CD14-positive monocyte (primary cell): ENCODE data around the gene DYRK1B. TPM values are rescaled to one million over a fixed set of nuclear protein-coding genes. Genes with fewer than 3 reads are reported as not detected.

Experiments
- DNase-seq, 3 donors: peaks; one replicate each; pipeline ENCODE4 v3.0.0-alpha.2; 2011 to 2022
- H2AFZ ChIP-seq: 2 replicates; pipeline ENCODE4 v1.6.0; 2012; ENCODE audit warnings: mild to moderate bottlenecking, low read depth, low read length, inconsistent platforms; ENCODE audit not compliant: insufficient read depth, poor library complexity, severe bottlenecking
- H3K27ac ChIP-seq, 2 donors: 1 replicate in 1 of 2; 2 replicates in 1 of 2; pipeline ENCODE4 v1.5.1; 2012 to 2013; ENCODE audit warnings: low read length in 2 of 2, control low read depth in 1 of 2, inconsistent platforms in 1 of 2, low read depth in 1 of 2, mild to moderate bottlenecking in 1 of 2
- H3K27me3 ChIP-seq, 2 donors: one replicate each; pipeline versions ENCODE4 v1.6.0 to v1.6.1; 2011 to 2013; ENCODE audit warnings: low read length in 2 of 2; ENCODE audit not compliant: control insufficient read depth in 2 of 2, insufficient read depth in 2 of 2
- H3K36me3 ChIP-seq, 2 donors: replicated peaks in 1 of 2; 1 replicate in 1 of 2; 2 replicates in 1 of 2; pipeline versions ENCODE4 v1.5.1 to v1.6.1; 2012 to 2013; ENCODE audit warnings: low read length in 2 of 2, control low read depth in 1 of 2, inconsistent platforms in 1 of 2, mild to moderate bottlenecking in 1 of 2; ENCODE audit not compliant: insufficient read depth in 2 of 2, control insufficient read depth in 1 of 2
- H3K4me1 ChIP-seq, 2 donors: 1 replicate in 1 of 2; 2 replicates in 1 of 2; pipeline versions ENCODE4 v1.5.1 to v1.6.1; 2012 to 2013; ENCODE audit warnings: low read length in 2 of 2, control low read depth in 1 of 2, inconsistent platforms in 1 of 2, mild to moderate bottlenecking in 1 of 2, moderate library complexity in 1 of 2; ENCODE audit not compliant: insufficient read depth in 2 of 2, control insufficient read depth in 1 of 2
- H3K4me2 ChIP-seq: replicated peaks from 2 replicates; pipeline ENCODE3; 2012; ENCODE audit warnings: low read length, moderate library complexity, mild to moderate bottlenecking; ENCODE audit not compliant: poor library complexity, severe bottlenecking; ENCODE audit errors: extremely low read depth
- H3K4me3 ChIP-seq, 3 experiments: fragments of 200-600 bp in 1 of 3; sonication (generic) in 1 of 3; replicated peaks in 1 of 3; 1 replicate in 2 of 3; 2 replicates in 1 of 3; pipeline ENCODE4 v1.5.1; 2011 to 2013; ENCODE audit warnings: low read length in 3 of 3, mild to moderate bottlenecking in 3 of 3, control low read depth in 2 of 3, low read depth in 2 of 3, inconsistent platforms in 1 of 3, moderate library complexity in 1 of 3
- H3K79me2 ChIP-seq: 2 replicates; pipeline ENCODE4 v1.6.0; 2012; ENCODE audit warnings: mild to moderate bottlenecking, control low read depth, inconsistent platforms, low read length, moderate library complexity; ENCODE audit not compliant: insufficient read depth
- H3K9ac ChIP-seq: 2 replicates; pipeline ENCODE4 v1.6.0; 2017; ENCODE audit warnings: low read length, mild to moderate bottlenecking; ENCODE audit not compliant: insufficient read depth, poor library complexity, severe bottlenecking
- H3K9me3 ChIP-seq, 2 donors: replicated peaks in 1 of 2; 1 replicate in 1 of 2; 2 replicates in 1 of 2; pipeline versions ENCODE4 v1.5.1 to v1.6.1; 2012 to 2013; ENCODE audit warnings: low read length in 2 of 2, control low read depth in 1 of 2; ENCODE audit not compliant: control insufficient read depth in 1 of 2, insufficient read depth in 1 of 2
- H4K20me1 ChIP-seq: 2 replicates; pipeline ENCODE4 v1.6.0; 2012; ENCODE audit warnings: mild to moderate bottlenecking, low read length, control low read depth, moderate library complexity; ENCODE audit not compliant: insufficient read depth
- H3K27ac Mint-ChIP-seq, 7 donors: one replicate each; pipeline ENCODE4 v1.8.0; 2020; ENCODE audit warnings: mild to moderate bottlenecking in 7 of 7, mixed read lengths in 7 of 7, moderate library complexity in 6 of 7, inconsistent platforms in 2 of 7
- H3K27me3 Mint-ChIP-seq, 3 donors: one replicate each; pipeline ENCODE4 v1.8.0; 2021 to 2022; ENCODE audit warnings: low read depth in 3 of 3, mild to moderate bottlenecking in 3 of 3, mixed read lengths in 3 of 3, moderate library complexity in 3 of 3, inconsistent platforms in 1 of 3
- H3K36me3 Mint-ChIP-seq, 2 donors: one replicate each; pipeline ENCODE4 v1.8.0; 2020; ENCODE audit warnings: mixed read lengths in 2 of 2, inconsistent platforms in 1 of 2, mild to moderate bottlenecking in 1 of 2
- H3K4me1 Mint-ChIP-seq: one replicate; pipeline ENCODE4 v1.8.0; 2020; ENCODE audit warnings: mild to moderate bottlenecking, mixed read lengths
- H3K4me3 Mint-ChIP-seq, 2 donors: one replicate each; pipeline ENCODE4 v1.8.0; 2020; ENCODE audit warnings: mild to moderate bottlenecking in 2 of 2, mixed read lengths in 2 of 2, moderate library complexity in 1 of 2
- H3K9me3 Mint-ChIP-seq, 7 donors: one replicate each; pipeline ENCODE4 v1.8.0; 2020 to 2022; ENCODE audit warnings: mixed read lengths in 7 of 7, mild to moderate bottlenecking in 6 of 7, moderate library complexity in 6 of 7, inconsistent platforms in 2 of 7
- CTCF ChIP-seq: fragments of 200-600 bp; IDR thresholded peaks from one replicate; pipeline ENCODE4 v1.8.0; 2022; ENCODE audit warnings: antibody characterized with exemption, mild to moderate bottlenecking
- WGBS: methylation state at CpG from one replicate; pipeline ENCODE4 v1.1.5; 2013; ENCODE audit warnings: missing lambda C conversion rate; ENCODE audit not compliant: insufficient coverage; 5-methylcytosine and 5-hydroxymethylcytosine counted together
- intact Hi-C, 2 donors: fragments of 100-400 bp; cut with micrococcal nuclease; formaldehyde crosslinking; loops; one replicate each; pipeline versions ENCODE4 v1.15.0 to v1.15.1; 2023
- polyA plus RNA-seq, 3 donors: library from polyadenylated mRNA; depleted of rRNA in 1 of 3; unstranded in 2 of 3; stranded (reverse) in 1 of 3; fragments of 300-500 nt in 2 of 3; fragments of >200 nt in 1 of 3; fragmentation: Illumina TruSeq in 2 of 3; gene quantifications; 1 replicate in 2 of 3; 2 replicates in 1 of 3; pipeline ENCODE4 v1.2.3, GENCODE V29; 2012 to 2021

DYRK1B gene
- polyA plus RNA-seq, 3 donors, result 4.2 to 13.6 (median 6.5) TPM

- intact Hi-C loops, result no loop called here
Observed at GRCh38 chr19:39796000-39796498, 37.9 kb downstream of the DYRK1B start.

GRCh38 chr19:39795001-39795400 is 39.0 kb downstream of the DYRK1B start:
- H2AFZ ChIP-seq, result no peak overlapping the region
- H3K4me1 Mint-ChIP-seq, result peaks cover 6% of the 10 kb centered on the region

More at GRCh38 chr19:39796000-39796498, 37.9 kb downstream of the DYRK1B start:
- Mint-ChIP-seq H3K27me3 (peaks cover 4 to 22% (median 11%) of the 10 kb centered on the region in 3 donors), H3K4me1 (peaks cover 6% of the 10 kb centered on the region), H3K9me3 (peaks cover 0 to 1% (median 0%) of the 10 kb centered on the region in 7 donors), H3K36me3 (no peaks in the 10 kb centered on the region), H3K4me3 (no peak overlapping the region), H3K27ac (no peak overlapping the region)
- Histone ChIP-seq H3K4me2 (no peak overlapping the region), H3K27ac (no peak overlapping the region), H3K9ac (no peak overlapping the region), H3K27me3 (peaks cover 0 to 2% of the 10 kb centered on the region in 2 donors), H3K4me1 (peaks cover 0 to 6% of the 10 kb centered on the region in 2 donors), H2AFZ (no peak overlapping the region), H3K9me3 (no peaks in the 10 kb centered on the region), H3K36me3 (no peaks in the 10 kb centered on the region), H3K4me3 (no peak overlapping the region), H3K79me2 (no peaks in the 10 kb centered on the region), H4K20me1 (no peaks in the 10 kb centered on the region)
- no CpG with 5 or more reads among the region's 2 CpGs for WGBS
- DNase-seq, result no peak
- TF ChIP-seq CTCF, result no peak

More at GRCh38 chr19:39795001-39795400, 39.0 kb downstream of the DYRK1B start:
- no peak for TF ChIP-seq CTCF
- WGBS, result 80% methylated on average over 1 of the region's 5 CpGs
- Histone ChIP-seq H3K27ac (no peak overlapping the region), H3K9me3 (no peaks in the 10 kb centered on the region), H4K20me1 (no peaks in the 10 kb centered on the region), H3K9ac (no peak overlapping the region), H3K27me3 (peaks cover 0 to 2% of the 10 kb centered on the region in 2 donors), H3K36me3 (no peaks in the 10 kb centered on the region), H3K79me2 (no peaks in the 10 kb centered on the region), H3K4me1 (peaks cover 0 to 6% of the 10 kb centered on the region in 2 donors), H3K4me3 (no peak overlapping the region), H3K4me2 (no peak overlapping the region)
- Mint-ChIP-seq H3K9me3 (no peaks in the 10 kb centered on the region), H3K27ac (no peak overlapping the region), H3K27me3 (peaks cover 6 to 20% (median 11%) of the 10 kb centered on the region in 3 donors), H3K4me3 (no peak overlapping the region), H3K36me3 (no peaks in the 10 kb centered on the region)
- DNase-seq, result no peak
- intact Hi-C loops, result no loop called here
